ENCODE data around the gene SYNGR1. TPM values are rescaled to one million over a fixed set of nuclear protein-coding genes. Genes with fewer than 3 reads are reported as not detected.
"Not testable (repeated sequence)": the region's sequence is repeated elsewhere in the genome, so short reads cannot be mapped to it uniquely, and the experiment has no call there.

The SYNGR1 gene
- total RNA-seq, 2 experiments from 2014 or later, result 2.4 to 3.8 TPM

- ChIA-PET CTCF (interaction anchor here (0.6 to 6.6 kb wide), 9 partner anchors 8 to 303 kb away, joined by 3 to 48 read pairs (median 10); no protein-coding TSS in a partner anchor), POLR2A (interaction anchor here (0.6 to 9.1 kb wide), 55 partner anchors 8 to 586 kb away, joined by 3 to 211 read pairs (median 4); partner anchors contain the start of genes ATF4, CBX6, CBX7 and PDGFB)
- peaks cover 51% of the 10 kb centered on the region for H3K36me3 Mint-ChIP-seq (ENCODE audit: low read depth)
- DNase-seq (peak; percentile 96), ATAC-seq (peak; percentile 83)
- peaks cover 31% of the 10 kb centered on the region for H3K4me1 Mint-ChIP-seq (ENCODE audit: low read depth)
- H3K9me3 Mint-ChIP-seq, result no peaks in the 10 kb centered on the region
- peak within 1 kb of the TSS; percentile 100 for H3K27ac Mint-ChIP-seq
- intact Hi-C loops (cut with micrococcal nuclease), result loop anchor here (5.0 to 10.0 kb wide), 2 partner anchors 65 to 203 kb away; partner anchors contain the start of gene ATF4
- no peaks in the 10 kb centered on the region for H3K27me3 Mint-ChIP-seq
- H3K4me3 Mint-ChIP-seq, result peak within 1 kb of the TSS; percentile 99
- TF ChIP-seq CTCF (IDR thresholded peaks at IDR 0.05), result no peak
Measured at GRCh38 chr22:39319284-39320022, 30.3 kb upstream of the SYNGR1 start, which contains the start of gene RPL3. Gene RPL3 (minus strand): TSS chr22:39319623. CDS start chr22:39319597, 26 bp downstream.

GRCh38 chr22:39320616-39321029, 29.2 kb upstream of the SYNGR1 start:
- ATAC-seq, H3K9me3 Mint-ChIP-seq, DNase-seq, H3K27me3 Mint-ChIP-seq: not testable (repeated sequence)
- H3K36me3 Mint-ChIP-seq (ENCODE audit: low read depth), result peaks cover 40% of the 10 kb centered on the region
- POLR2A ChIA-PET, result interaction anchor here (1.2 to 7.1 kb wide), 12 partner anchors 9 to 205 kb away, joined by 3 to 211 read pairs (median 18); partner anchors contain the start of genes ATF4, CBX7 and SYNGR1
- CTCF ChIA-PET, result interaction anchor here (1.5 to 5.0 kb wide), 4 partner anchors 10 to 176 kb away, joined by 6 to 31 read pairs (median 10); no protein-coding TSS in a partner anchor
- H3K4me1 Mint-ChIP-seq (ENCODE audit: low read depth), result peaks cover 19% of the 10 kb centered on the region
- intact Hi-C loops (cut with micrococcal nuclease), result loop anchor here (10.0 kb wide), 1 partner anchor 64 kb away; no protein-coding TSS in a partner anchor
- H3K4me3 Mint-ChIP-seq, result peak overlapping the region; percentile 99
- H3K27ac Mint-ChIP-seq, result peak overlapping the region; percentile 100

- ChIA-PET CTCF (interaction anchor here (1.0 kb wide), 1 partner anchor 204 kb away, joined by 3 read pairs; no protein-coding TSS in a partner anchor), POLR2A (interaction anchor here (2.0 kb wide), 1 partner anchor 14 kb away, joined by 6 read pairs; no protein-coding TSS in a partner anchor)
- Mint-ChIP-seq H3K4me3 (no peak overlapping the region), H3K36me3 (ENCODE audit: low read depth) (no peaks in the 10 kb centered on the region), H3K9me3 (no peaks in the 10 kb centered on the region), H3K27me3 (no peaks in the 10 kb centered on the region), H3K27ac (no peak overlapping the region), H3K4me1 (ENCODE audit: low read depth) (peaks cover 3% of the 10 kb centered on the region)
- DNase-seq (no peak), ATAC-seq (no peak)
- intact Hi-C loops (cut with micrococcal nuclease), result loop anchor here (10.0 kb wide), 1 partner anchor 59 kb away; no protein-coding TSS in a partner anchor
- no peak for TF ChIP-seq CTCF (IDR thresholded peaks at IDR 0.05)
Measured at GRCh38 chr22:39325392-39325932, 24.3 kb upstream of the SYNGR1 start.

GRCh38 chr22:39327995-39328754, 21.6 kb upstream of the SYNGR1 start:
- Mint-ChIP-seq H3K27ac (no peak overlapping the region), H3K27me3 (no peaks in the 10 kb centered on the region), H3K9me3 (no peaks in the 10 kb centered on the region), H3K4me3 (no peak overlapping the region), H3K36me3 (ENCODE audit: low read depth) (no peaks in the 10 kb centered on the region), H3K4me1 (ENCODE audit: low read depth) (peaks cover 16% of the 10 kb centered on the region)
- no peak for ATAC-seq
- POLR2A ChIA-PET, result interaction anchor here (0.7 to 2.6 kb wide), 2 partner anchors 9 to 13 kb away, joined by 3 to 10 read pairs; partner anchors contain the start of gene RPL3
- CTCF ChIA-PET, result interaction anchor here (7.8 kb wide), 1 partner anchor 13 kb away, joined by 66 read pairs; no protein-coding TSS in a partner anchor
- intact Hi-C loops (cut with micrococcal nuclease), result loop anchor here (10.0 kb wide), 1 partner anchor 57 kb away; no protein-coding TSS in a partner anchor
- no peak for TF ChIP-seq CTCF (IDR thresholded peaks at IDR 0.05)
- no peak for DNase-seq

- ATAC-seq; H3K27me3 Mint-ChIP-seq; intact Hi-C loops (cut with micrococcal nuclease); H3K36me3 Mint-ChIP-seq (ENCODE audit: low read depth); H3K27ac Mint-ChIP-seq; H3K9me3 Mint-ChIP-seq; DNase-seq; H3K4me3 Mint-ChIP-seq: not testable (repeated sequence)
- POLR2A ChIA-PET, result interaction anchor here (5.9 kb wide), 1 partner anchor 13 kb away, joined by 47 read pairs; the partner anchor contains the start of gene RPL3
- CTCF ChIA-PET, result interaction anchor here (0.6 to 7.8 kb wide), 15 partner anchors 10 to 461 kb away, joined by 3 to 66 read pairs (median 4); partner anchors contain the start of genes RPL3 and SYNGR1
- peaks cover 16% of the 10 kb centered on the region for H3K4me1 Mint-ChIP-seq (ENCODE audit: low read depth)
Measured at GRCh38 chr22:39330553-39330952, 19.2 kb upstream of the SYNGR1 start.

Measured in activated CD8-positive, alpha-beta T cell treated with anti-CD3 and anti-CD28 coated beads for 36 hours (primary cell).